ENCODE data around the gene MT1H. TPM values are rescaled to one million over a fixed set of nuclear protein-coding genes. Genes with fewer than 3 reads are reported as not detected.

The MT1H gene
- total RNA-seq, 1 donor from 2014 or later = not detected

GRCh38 chr16:56691885-56692284 lies 22.3 kb downstream of the MT1H start:
- intact Hi-C loops (cut with micrococcal nuclease) = no loop called here
- Histone ChIP-seq H3K4me3 (no peak overlapping the region), H3K9me3 (replicated peaks) (peaks cover 2% of the 10 kb centered on the region), H3K27ac (replicated peaks) (peak overlapping the region; percentile 43), H3K36me3 (no peaks in the 10 kb centered on the region), H3K27me3 (ENCODE audit: low read depth) (no peaks in the 10 kb centered on the region), H3K4me1 (peaks cover 6% of the 10 kb centered on the region)
- DNase-seq = no peak
- TF ChIP-seq, protein P1, sequence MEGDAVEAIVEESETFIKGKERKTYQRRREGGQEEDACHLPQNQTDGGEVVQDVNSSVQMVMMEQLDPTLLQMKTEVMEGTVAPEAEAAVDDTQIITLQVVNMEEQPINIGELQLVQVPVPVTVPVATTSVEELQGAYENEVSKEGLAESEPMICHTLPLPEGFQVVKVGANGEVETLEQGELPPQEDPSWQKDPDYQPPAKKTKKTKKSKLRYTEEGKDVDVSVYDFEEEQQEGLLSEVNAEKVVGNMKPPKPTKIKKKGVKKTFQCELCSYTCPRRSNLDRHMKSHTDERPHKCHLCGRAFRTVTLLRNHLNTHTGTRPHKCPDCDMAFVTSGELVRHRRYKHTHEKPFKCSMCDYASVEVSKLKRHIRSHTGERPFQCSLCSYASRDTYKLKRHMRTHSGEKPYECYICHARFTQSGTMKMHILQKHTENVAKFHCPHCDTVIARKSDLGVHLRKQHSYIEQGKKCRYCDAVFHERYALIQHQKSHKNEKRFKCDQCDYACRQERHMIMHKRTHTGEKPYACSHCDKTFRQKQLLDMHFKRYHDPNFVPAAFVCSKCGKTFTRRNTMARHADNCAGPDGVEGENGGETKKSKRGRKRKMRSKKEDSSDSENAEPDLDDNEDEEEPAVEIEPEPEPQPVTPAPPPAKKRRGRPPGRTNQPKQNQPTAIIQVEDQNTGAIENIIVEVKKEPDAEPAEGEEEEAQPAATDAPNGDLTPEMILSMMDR (IDR thresholded peaks at IDR 0.05; ENCODE audit: borderline replicate concordance) = no peak

- Histone ChIP-seq H3K27ac (replicated peaks) (no peak overlapping the region), H3K4me1 (peaks cover 6% of the 10 kb centered on the region), H3K9me3 (replicated peaks) (peaks cover 7% of the 10 kb centered on the region), H3K27me3 (ENCODE audit: low read depth) (no peaks in the 10 kb centered on the region), H3K4me3 (no peak overlapping the region), H3K36me3 (no peaks in the 10 kb centered on the region)
- DNase-seq = no peak
- intact Hi-C loops (cut with micrococcal nuclease) = no loop called here
- TF ChIP-seq, protein P1 (IDR thresholded peaks at IDR 0.05; ENCODE audit: borderline replicate concordance) = no peak
Measured at GRCh38 chr16:56695246-56695645, 25.6 kb downstream of the MT1H start.

GRCh38 chr16:56697456-56698155 lies 28.0 kb downstream of the MT1H start:
- intact Hi-C loops (cut with micrococcal nuclease) = no loop called here
- Histone ChIP-seq H3K27me3 (ENCODE audit: low read depth) (no peaks in the 10 kb centered on the region), H3K4me1 (peaks cover 8% of the 10 kb centered on the region), H3K4me3 (no peak overlapping the region), H3K9me3 (replicated peaks) (peaks cover 7% of the 10 kb centered on the region), H3K36me3 (no peaks in the 10 kb centered on the region), H3K27ac (replicated peaks) (no peak overlapping the region)
- TF ChIP-seq, protein P1 (IDR thresholded peaks at IDR 0.05; ENCODE audit: borderline replicate concordance) = no peak
- no peak for DNase-seq

- H3K27ac ChIP-seq (replicated peaks) = no peak overlapping the region
- TF ChIP-seq, protein P1 (IDR thresholded peaks at IDR 0.05; ENCODE audit: borderline replicate concordance) = no peak
- H3K9me3 ChIP-seq (replicated peaks) = peaks cover 7% of the 10 kb centered on the region
- no peaks in the 10 kb centered on the region for H3K36me3 ChIP-seq
- no peaks in the 10 kb centered on the region for H3K27me3 ChIP-seq (ENCODE audit: low read depth)
- no peak overlapping the region for H3K4me3 ChIP-seq
- DNase-seq = no peak
- intact Hi-C loops (cut with micrococcal nuclease) = loop anchor here (5.0 kb wide), 2 partner anchors 98 to 188 kb away; no protein-coding TSS in a partner anchor
- H3K4me1 ChIP-seq = peaks cover 8% of the 10 kb centered on the region
Measured at GRCh38 chr16:56700195-56700594, 30.6 kb downstream of the MT1H start.

DNA sequence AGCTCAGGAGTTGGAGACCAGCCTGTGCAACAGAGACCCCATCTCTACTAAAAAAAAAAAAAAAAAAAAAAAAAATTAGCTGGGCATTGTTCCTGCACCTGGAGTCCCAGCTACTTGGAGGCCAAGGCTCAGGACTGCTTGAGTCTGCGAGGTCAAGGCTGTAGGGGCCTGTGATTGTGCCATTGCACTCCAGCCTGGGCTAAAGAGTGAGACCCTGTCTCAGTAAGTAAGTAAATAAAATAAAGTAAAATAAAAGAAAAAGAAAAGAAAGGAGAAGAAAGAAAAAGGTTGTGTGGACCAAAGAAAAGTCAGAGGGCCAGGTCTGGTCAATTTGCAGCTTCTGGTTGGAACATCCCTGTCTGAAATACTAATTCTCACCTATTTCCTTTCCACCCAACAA lies 31.0 kb downstream of the MT1H start:
- Histone ChIP-seq H3K9me3 (replicated peaks) (peaks cover 7% of the 10 kb centered on the region), H3K27me3 (ENCODE audit: low read depth) (no peaks in the 10 kb centered on the region), H3K36me3 (no peaks in the 10 kb centered on the region), H3K4me3 (no peak overlapping the region), H3K4me1 (peaks cover 8% of the 10 kb centered on the region), H3K27ac (replicated peaks) (no peak overlapping the region)
- DNase-seq = no peak
- intact Hi-C loops (cut with micrococcal nuclease) = loop anchor here (5.0 kb wide), 2 partner anchors 98 to 188 kb away; no protein-coding TSS in a partner anchor
- TF ChIP-seq, protein P1 (IDR thresholded peaks at IDR 0.05; ENCODE audit: borderline replicate concordance) = no peak
